PC-3 (cell line): Measurements from ENCODE around the gene RPL10A. TPM values are rescaled to one million over a fixed set of nuclear protein-coding genes. Genes with fewer than 3 reads are reported as not detected.

Experiments used
- ATAC-seq: fragments of 200-7000 bp; cut with Tn5 transposase; 2 replicates; pipeline ENCODE4 v1.9.1; 2020; ENCODE audit warnings: mild to moderate bottlenecking, moderate library complexity
- BruUV-seq: library from RNA; stranded (reverse); fragments of 400-500 nt; replicated peaks from 2 replicates; lab custom pipeline; 2021; lab: Mats Ljungman, UMichigan
- CTCF ChIA-PET: fragments of 300-600 bp; sonication (Branson Sonifier 250); formaldehyde crosslinking; loops from one replicate; lab custom pipeline; 2022; ENCODE audit warnings: antibody characterized with exemption; lab: Charles Lee
- POLR2A ChIA-PET: fragments of 300-600 bp; sonication (Branson Sonifier 250); formaldehyde crosslinking; loops from one replicate; lab custom pipeline; 2022; ENCODE audit warnings: antibody characterized with exemption; ENCODE audit not compliant: unreplicated experiment; lab: Charles Lee
- DNase-seq: peaks from one replicate; pipeline ENCODE4 v3.0.0-alpha.2; 2015
- H2AFZ ChIP-seq: fragments of 300-600 bp; sonication (generic); 2 replicates; pipeline ENCODE4 v1.6.0; 2016; ENCODE audit warnings: antibody characterized with exemption, low read length
- H3F3A ChIP-seq: fragments of 300-600 bp; sonication (generic); one replicate; pipeline ENCODE4 v1.6.0; 2017; ENCODE audit warnings: antibody characterized with exemption, low read length, control low read depth, mild to moderate bottlenecking; ENCODE audit not compliant: unreplicated experiment
- H3K27ac ChIP-seq: fragments of 300-600 bp; sonication (generic); 2 replicates; pipeline ENCODE4 v1.5.1; 2016; ENCODE audit warnings: mild to moderate bottlenecking, low read length
- H3K27me3 ChIP-seq: fragments of 300-600 bp; sonication (generic); 2 replicates; pipeline ENCODE4 v1.6.1; 2016; ENCODE audit warnings: low read length, mixed read lengths
- H3K36me3 ChIP-seq: fragments of 300-600 bp; sonication (generic); 2 replicates; pipeline ENCODE4 v1.6.1; 2016; ENCODE audit warnings: low read depth, mixed run types, low read length, mixed read lengths
- H3K4me1 ChIP-seq: fragments of 300-600 bp; sonication (generic); 2 replicates; pipeline ENCODE4 v1.5.1; 2016; ENCODE audit warnings: low read length; ENCODE audit not compliant: insufficient read depth
- H3K4me2 ChIP-seq: fragments of 300-600 bp; sonication (generic); 2 replicates; pipeline ENCODE4 v1.6.0; 2016; ENCODE audit warnings: low read length
- H3K4me3 ChIP-seq: fragments of 300-600 bp; sonication (generic); 2 replicates; pipeline ENCODE4 v1.5.1; 2016; ENCODE audit warnings: mild to moderate bottlenecking, low read length, mixed read lengths
- H3K79me2 ChIP-seq: fragments of 300-600 bp; sonication (generic); 2 replicates; pipeline ENCODE4 v1.6.1; 2017; ENCODE audit warnings: low read length, mixed read lengths
- H3K9ac ChIP-seq: fragments of 300-600 bp; sonication (generic); 2 replicates; pipeline ENCODE4 v1.6.0; 2016; ENCODE audit warnings: mild to moderate bottlenecking, low read length
- H3K9me2 ChIP-seq: fragments of 300-600 bp; sonication (generic); replicated peaks from 2 replicates; pipeline ENCODE4 v1.6.1; 2016; ENCODE audit warnings: mixed run types, low read length, mixed read lengths
- H3K9me3 ChIP-seq: fragments of 300-600 bp; sonication (generic); 2 replicates; pipeline ENCODE4 v1.6.1; 2016; ENCODE audit warnings: low read length, mixed read lengths
- H4K20me1 ChIP-seq: fragments of 300-600 bp; sonication (generic); 2 replicates; pipeline ENCODE4 v1.6.1; 2016; ENCODE audit warnings: low read length, mixed read lengths
- CTCF ChIP-seq: fragments of 300-600 bp; sonication (generic); conservative IDR thresholded peaks from 2 replicates; pipeline ENCODE4 v1.5.1; 2017; ENCODE audit warnings: antibody characterized with exemption, low read depth, mild to moderate bottlenecking, low read length
- EZH2 ChIP-seq: fragments of 300-600 bp; sonication (generic); IDR thresholded peaks from one replicate; pipeline ENCODE4 v1.6.1; 2017; ENCODE audit warnings: antibody characterized with exemption, mild to moderate bottlenecking, low read length; ENCODE audit not compliant: unreplicated experiment
- EZH2phosphoT487 ChIP-seq: fragments of 300-600 bp; sonication (generic); IDR thresholded peaks from 2 replicates; pipeline ENCODE4 v1.6.1; 2018; ENCODE audit warnings: mild to moderate bottlenecking, antibody characterized with exemption, low read length, borderline replicate concordance
- intact Hi-C: fragments of 100-400 bp; cut with micrococcal nuclease; formaldehyde crosslinking; loops from 2 replicates; pipeline ENCODE4 v1.9.0; 2023
- total RNA-seq: library from RNA; depleted of rRNA; stranded (reverse); fragments of >200 nt; gene quantifications from 2 replicates; pipeline ENCODE4 v1.2.3, GENCODE V29; 2014

Gene RPL10A
- total RNA-seq, 1 experiment from 2014 or later = 1,509 TPM

GRCh38 chr6:35503534-35503933 lies 35.3 kb downstream of the RPL10A start:
- peaks cover 5% of the 10 kb centered on the region for H3K4me1 ChIP-seq
- DNase-seq (no peak), ATAC-seq (no peak)
- POLR2A ChIA-PET = no interaction called here
- H3K9me2 ChIP-seq = no peaks in the 10 kb centered on the region
- H3K36me3 ChIP-seq = no peaks in the 10 kb centered on the region
- no peaks in the 10 kb centered on the region for H3K9me3 ChIP-seq
- TF ChIP-seq EZH2 (no peak), EZH2phosphoT487 (no peak)
- CTCF ChIA-PET = no interaction called here
- H3K9ac ChIP-seq = no peak overlapping the region
- no peaks in the 10 kb centered on the region for H4K20me1 ChIP-seq
- no peaks in the 10 kb centered on the region for H3F3A ChIP-seq
- H3K79me2 ChIP-seq = no peaks in the 10 kb centered on the region
- H2AFZ ChIP-seq = no peak overlapping the region
- no peak overlapping the region for H3K27ac ChIP-seq
- no TSS peak for BruUV-seq
- H3K4me2 ChIP-seq = no peak overlapping the region
- intact Hi-C loops = no loop called here
- H3K27me3 ChIP-seq = no peaks in the 10 kb centered on the region
- no peak overlapping the region for H3K4me3 ChIP-seq

GRCh38 chr6:35505999-35506412 lies 37.8 kb downstream of the RPL10A start:
- TF ChIP-seq EZH2 (no peak), EZH2phosphoT487 (no peak), CTCF (no peak)
- no peak overlapping the region for H3K9ac ChIP-seq
- POLR2A ChIA-PET = no interaction called here
- H4K20me1 ChIP-seq = no peaks in the 10 kb centered on the region
- DNase-seq = no peak
- BruUV-seq = no TSS peak
- no peak overlapping the region for H2AFZ ChIP-seq
- no peak for ATAC-seq
- no peaks in the 10 kb centered on the region for H3K36me3 ChIP-seq
- no peaks in the 10 kb centered on the region for H3K4me1 ChIP-seq
- H3K27ac ChIP-seq = no peak overlapping the region
- CTCF ChIA-PET = no interaction called here
- no peaks in the 10 kb centered on the region for H3F3A ChIP-seq
- H3K27me3 ChIP-seq = no peaks in the 10 kb centered on the region
- H3K4me3 ChIP-seq = no peak overlapping the region
- H3K79me2 ChIP-seq = no peaks in the 10 kb centered on the region
- H3K4me2 ChIP-seq = no peak overlapping the region
- intact Hi-C loops = no loop called here
- H3K9me3 ChIP-seq = no peaks in the 10 kb centered on the region
- H3K9me2 ChIP-seq = no peaks in the 10 kb centered on the region

GRCh38 chr6:35506536-35506935 lies 38.3 kb downstream of the RPL10A start:
- no peak overlapping the region for H2AFZ ChIP-seq
- CTCF ChIA-PET = no interaction called here

More at GRCh38 chr6:35506536-35506935, 38.3 kb downstream of the RPL10A start:
- Histone ChIP-seq H3K4me2 (no peak overlapping the region), H3K36me3 (no peaks in the 10 kb centered on the region), H3K9ac (no peak overlapping the region), H3K27ac (no peak overlapping the region), H3K27me3 (no peaks in the 10 kb centered on the region), H3K4me1 (no peaks in the 10 kb centered on the region), H4K20me1 (no peaks in the 10 kb centered on the region), H3K9me2 (no peaks in the 10 kb centered on the region), H3K79me2 (no peaks in the 10 kb centered on the region), H3F3A (no peaks in the 10 kb centered on the region), H3K9me3 (no peaks in the 10 kb centered on the region), H3K4me3 (no peak overlapping the region)
- BruUV-seq = no TSS peak
- POLR2A ChIA-PET = no interaction called here
- DNase-seq = no peak
- ATAC-seq = no peak
- TF ChIP-seq CTCF = no peak
- TF ChIP-seq EZH2 = no peak
- TF ChIP-seq EZH2phosphoT487 = no peak
- intact Hi-C loops = no loop called here
